Nephron (organoid): Measurements from ENCODE around the gene COL4A1.

Experiments
- H3K27ac Mint-ChIP-seq, 3 experiments: 2 replicates each; pipeline ENCODE4 v1.8.0; 2020; ENCODE audit warnings: mixed read lengths in 3 of 3, mild to moderate bottlenecking in 2 of 3, moderate library complexity in 1 of 3
- H3K27me3 Mint-ChIP-seq: 2 replicates; pipeline ENCODE4 v1.8.0; 2021; ENCODE audit warnings: low read depth, mild to moderate bottlenecking, moderate library complexity, mixed read lengths
- H3K36me3 Mint-ChIP-seq: 2 replicates; pipeline ENCODE4 v1.8.0; 2020; ENCODE audit warnings: low read depth, mixed read lengths
- H3K4me1 Mint-ChIP-seq: 2 replicates; pipeline ENCODE4 v1.8.0; 2020; ENCODE audit warnings: mixed read lengths
- H3K4me3 Mint-ChIP-seq, 3 experiments: 2 replicates each; pipeline ENCODE4 v1.8.0; 2020; ENCODE audit warnings: mild to moderate bottlenecking in 3 of 3, mixed read lengths in 3 of 3, moderate library complexity in 2 of 3
- H3K9me3 Mint-ChIP-seq: 2 replicates; pipeline ENCODE4 v1.8.0; 2020; ENCODE audit warnings: mixed read lengths
- TF ChIP-seq, protein P1 (sequence below), 3 experiments: fragments of 200-600 bp; sonication (generic); IDR thresholded peaks; one replicate each; pipeline ENCODE4 v1.5.0; 2021; ENCODE audit warnings: antibody characterized with exemption in 3 of 3; ENCODE audit not compliant: unreplicated experiment in 3 of 3

COL4A1 gene

DNA sequence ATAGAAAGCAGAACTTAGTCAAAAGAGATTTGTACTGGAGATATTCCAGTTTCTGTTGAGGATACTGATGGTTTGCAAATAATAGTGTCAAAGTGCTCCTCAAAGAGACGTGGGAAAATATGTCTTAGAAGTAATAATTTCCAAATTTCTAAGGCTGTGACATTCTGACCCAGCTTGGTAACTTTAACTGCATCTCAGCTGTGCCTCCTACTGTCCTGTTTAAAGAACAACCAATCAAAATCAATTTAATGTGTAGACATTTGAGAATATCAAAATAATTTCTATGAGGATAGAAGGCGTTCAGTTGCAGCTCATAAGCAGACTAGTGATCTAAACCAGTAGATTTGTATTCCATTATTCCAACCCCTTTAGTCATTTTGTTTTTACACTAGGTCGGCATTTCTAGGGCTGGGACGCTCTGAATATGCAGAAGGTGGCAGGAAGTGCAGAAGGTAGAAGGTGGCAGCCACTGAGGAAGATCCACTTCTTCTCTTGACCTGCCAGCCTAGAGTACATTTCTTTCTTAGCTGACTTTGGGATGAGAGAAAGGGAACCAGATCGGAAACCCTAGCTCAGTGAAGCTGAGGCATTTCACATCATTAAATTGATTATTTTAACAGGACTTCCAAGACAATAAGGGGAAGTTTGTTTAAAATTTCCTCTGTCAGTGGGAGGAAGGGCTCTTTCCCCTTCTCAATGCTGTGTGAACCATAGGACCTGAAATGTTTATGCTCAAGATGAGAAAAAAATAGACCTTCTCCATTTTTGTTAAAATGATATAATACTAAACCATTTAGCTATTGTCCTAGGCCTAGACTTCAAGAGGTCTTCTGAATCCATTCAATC lies 67.5 kb downstream of the COL4A1 start:
- Mint-ChIP-seq H3K27ac (peak overlapping the region; percentile 22 to 76 (median 62)), H3K9me3 (no peaks in the 10 kb centered on the region), H3K4me1 (peaks cover 43% of the 10 kb centered on the region), H3K4me3 (no peak overlapping the region), H3K36me3 (peaks cover 6% of the 10 kb centered on the region), H3K27me3 (no peaks in the 10 kb centered on the region)
- TF ChIP-seq, protein P1, sequence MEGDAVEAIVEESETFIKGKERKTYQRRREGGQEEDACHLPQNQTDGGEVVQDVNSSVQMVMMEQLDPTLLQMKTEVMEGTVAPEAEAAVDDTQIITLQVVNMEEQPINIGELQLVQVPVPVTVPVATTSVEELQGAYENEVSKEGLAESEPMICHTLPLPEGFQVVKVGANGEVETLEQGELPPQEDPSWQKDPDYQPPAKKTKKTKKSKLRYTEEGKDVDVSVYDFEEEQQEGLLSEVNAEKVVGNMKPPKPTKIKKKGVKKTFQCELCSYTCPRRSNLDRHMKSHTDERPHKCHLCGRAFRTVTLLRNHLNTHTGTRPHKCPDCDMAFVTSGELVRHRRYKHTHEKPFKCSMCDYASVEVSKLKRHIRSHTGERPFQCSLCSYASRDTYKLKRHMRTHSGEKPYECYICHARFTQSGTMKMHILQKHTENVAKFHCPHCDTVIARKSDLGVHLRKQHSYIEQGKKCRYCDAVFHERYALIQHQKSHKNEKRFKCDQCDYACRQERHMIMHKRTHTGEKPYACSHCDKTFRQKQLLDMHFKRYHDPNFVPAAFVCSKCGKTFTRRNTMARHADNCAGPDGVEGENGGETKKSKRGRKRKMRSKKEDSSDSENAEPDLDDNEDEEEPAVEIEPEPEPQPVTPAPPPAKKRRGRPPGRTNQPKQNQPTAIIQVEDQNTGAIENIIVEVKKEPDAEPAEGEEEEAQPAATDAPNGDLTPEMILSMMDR (IDR thresholded peaks at IDR 0.05; ENCODE audit: unreplicated experiment in 3 of 3): no peak

DNA sequence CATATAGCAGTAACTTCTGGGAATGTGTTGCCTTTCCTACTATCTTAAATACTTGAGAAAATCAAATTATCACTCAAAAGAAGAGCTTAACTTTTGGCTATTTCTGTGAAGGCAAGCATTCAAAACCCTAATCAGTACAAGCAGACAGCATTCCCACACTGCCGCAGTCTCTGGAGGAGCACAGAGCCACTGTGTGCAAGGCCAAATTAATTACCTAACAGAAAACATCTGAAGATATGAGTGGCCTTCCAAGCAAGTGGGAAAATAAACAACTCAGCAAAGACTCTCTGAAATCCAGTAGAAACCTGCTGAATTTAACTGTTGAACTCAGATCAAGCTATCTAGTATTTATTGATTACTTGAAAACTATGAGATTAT lies 68.2 kb downstream of the COL4A1 start:
- Mint-ChIP-seq H3K27me3 (no peaks in the 10 kb centered on the region), H3K9me3 (no peaks in the 10 kb centered on the region), H3K4me3 (no peak overlapping the region), H3K36me3 (peaks cover 6% of the 10 kb centered on the region), H3K27ac (peak overlapping the region; percentile 46 to 76 (median 62)), H3K4me1 (peaks cover 44% of the 10 kb centered on the region)
- TF ChIP-seq, protein P1 (IDR thresholded peaks at IDR 0.05; ENCODE audit: unreplicated experiment in 3 of 3): no peak

DNA sequence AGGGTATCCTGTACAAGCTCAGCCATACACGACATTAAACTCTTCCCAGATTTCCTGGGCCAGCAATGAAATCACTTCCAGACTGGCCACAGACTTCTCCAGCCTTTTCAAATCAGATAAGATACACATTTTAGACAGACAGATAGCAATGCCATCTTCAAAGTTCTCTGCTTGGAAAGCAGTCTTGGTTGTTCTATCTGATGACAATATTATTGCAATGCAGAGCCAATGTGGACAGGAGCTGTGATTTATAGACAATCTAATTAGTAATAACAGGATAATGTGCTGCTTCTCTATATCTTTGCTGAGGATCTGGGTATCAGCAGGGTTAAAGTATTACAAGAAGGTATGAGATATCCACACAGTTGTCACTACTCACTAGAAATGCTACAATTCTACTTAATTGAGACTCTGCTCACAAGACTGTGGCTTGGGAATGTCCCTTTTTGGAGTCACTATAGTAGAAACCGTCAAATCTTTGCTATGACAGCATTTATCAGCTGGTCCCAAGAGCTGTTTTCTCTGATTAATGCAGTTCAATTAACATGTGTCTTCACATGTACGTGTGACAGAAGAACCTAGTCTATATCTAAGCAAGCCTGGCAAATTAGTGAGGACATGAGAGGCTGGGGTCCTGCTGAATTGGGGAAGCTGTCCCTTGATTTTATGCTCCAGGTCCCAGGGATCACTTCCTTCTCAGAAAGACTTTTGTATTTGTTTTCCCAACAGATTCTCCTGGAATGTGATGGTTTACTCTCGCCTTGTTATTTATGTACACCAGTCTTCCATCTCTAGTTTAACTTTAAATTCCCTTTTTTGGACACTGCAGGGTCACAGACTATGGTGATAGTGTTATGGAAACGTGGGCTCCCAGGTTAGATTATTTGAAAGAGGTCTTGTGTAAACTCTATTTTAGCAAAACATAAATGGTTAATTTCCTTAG lies 68.8 kb downstream of the COL4A1 start:
- Mint-ChIP-seq H3K4me1 (peaks cover 47% of the 10 kb centered on the region), H3K36me3 (peaks cover 11% of the 10 kb centered on the region), H3K4me3 (no peak overlapping the region), H3K27ac (peak overlapping the region; percentile 46 to 76 (median 62)), H3K27me3 (no peaks in the 10 kb centered on the region), H3K9me3 (no peaks in the 10 kb centered on the region)
- TF ChIP-seq, protein P1 (IDR thresholded peaks at IDR 0.05; ENCODE audit: unreplicated experiment in 3 of 3): no peak

DNA sequence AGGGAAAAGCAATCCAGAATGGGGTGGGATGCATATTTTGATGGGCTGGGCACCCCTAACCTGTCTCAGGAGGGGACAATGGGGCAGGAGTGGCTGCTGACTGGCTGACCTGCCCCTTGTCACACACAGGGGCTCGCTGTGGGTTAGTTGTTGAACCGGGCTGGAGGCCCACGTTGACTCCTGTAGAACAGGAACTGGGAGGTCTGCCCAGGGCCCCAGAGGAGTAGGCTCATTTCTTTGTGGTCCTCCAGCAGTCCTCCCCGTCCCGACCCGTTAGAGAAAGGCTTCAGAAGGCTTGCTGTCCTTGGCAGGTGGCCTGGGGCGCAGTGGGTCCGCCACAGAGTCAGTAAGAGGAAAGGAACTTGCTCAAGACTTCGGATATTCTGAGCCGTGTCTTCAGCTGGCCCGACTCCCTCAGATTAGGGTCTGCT lies 70.1 kb downstream of the COL4A1 start:
- peaks cover 4% of the 10 kb centered on the region for H3K27me3 Mint-ChIP-seq

DNA sequence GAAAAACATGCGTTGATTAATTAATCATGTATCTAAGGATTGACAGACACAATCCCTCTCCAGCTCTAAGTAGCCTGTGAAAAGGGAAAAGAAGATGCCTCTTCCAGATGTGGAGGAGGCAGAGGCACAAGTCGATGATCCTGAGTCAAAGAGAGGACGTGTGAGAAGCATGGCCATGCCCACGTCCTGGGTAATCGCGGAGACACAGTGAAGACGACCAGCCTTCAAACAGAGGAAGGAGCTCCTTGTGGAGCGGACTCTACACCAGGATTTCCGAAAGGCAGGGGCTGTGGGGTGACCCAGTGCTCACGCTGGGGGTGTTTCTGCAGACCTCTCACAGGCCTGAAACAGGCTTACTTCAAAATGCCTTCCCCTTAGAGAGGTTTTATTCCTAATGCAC lies 70.5 kb downstream of the COL4A1 start:
- Mint-ChIP-seq H3K27me3 (peaks cover 4% of the 10 kb centered on the region), H3K9me3 (no peaks in the 10 kb centered on the region), H3K36me3 (peaks cover 22% of the 10 kb centered on the region), H3K27ac (peak overlapping the region; percentile 6 to 74 (median 50)), H3K4me1 (peaks cover 63% of the 10 kb centered on the region), H3K4me3 (no peak overlapping the region)
- TF ChIP-seq, protein P1 (IDR thresholded peaks at IDR 0.05; ENCODE audit: unreplicated experiment in 3 of 3): no peak

More for the DNA sequence above, 70.1 kb downstream of the COL4A1 start:
- TF ChIP-seq, protein P1 (IDR thresholded peaks at IDR 0.05; ENCODE audit: unreplicated experiment in 3 of 3): no peak
- H3K36me3 Mint-ChIP-seq: peaks cover 22% of the 10 kb centered on the region
- H3K27ac Mint-ChIP-seq: peak overlapping the region in 1 of 3 experiments; percentile 76
- no peak overlapping the region for H3K4me3 Mint-ChIP-seq
- H3K9me3 Mint-ChIP-seq: no peaks in the 10 kb centered on the region
- H3K4me1 Mint-ChIP-seq: peaks cover 60% of the 10 kb centered on the region
